HG02678 (cell line): Measurements from ENCODE around the gene AHRR.

Source experiments
- ATAC-seq: cut with Tn5 transposase; IDR thresholded peaks from one replicate; pipeline ENCODE4 v1.9.1; 2021; ENCODE audit warnings: mild to moderate bottlenecking, moderate library complexity; ENCODE audit not compliant: unreplicated experiment

AHRR gene

DNA sequence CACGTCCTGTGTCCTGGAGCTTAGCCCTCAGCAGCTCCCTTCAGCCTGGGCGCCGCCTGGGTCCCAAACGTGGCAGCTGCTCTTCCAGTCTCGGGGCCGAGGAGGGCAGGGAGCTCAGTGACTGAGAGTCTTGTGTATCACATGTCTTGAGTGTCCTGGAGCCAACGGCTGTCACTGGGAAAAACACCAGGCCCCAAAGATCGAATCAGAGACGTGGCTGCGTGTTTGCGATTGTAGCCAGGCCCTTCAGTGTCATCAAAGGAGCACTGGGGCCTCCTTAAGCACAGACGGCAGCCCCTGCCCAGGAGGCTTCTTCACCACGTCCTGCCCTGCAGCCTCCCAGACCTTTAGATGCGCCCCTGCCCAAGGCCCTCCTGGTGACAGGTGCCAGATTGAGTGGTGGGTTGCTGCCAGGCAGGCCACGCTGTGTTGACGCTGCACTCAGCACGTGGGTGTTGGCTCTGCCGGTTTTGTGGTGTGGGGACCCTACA lies 115.8 kb downstream of the AHRR start:
- no peak for ATAC-seq

DNA sequence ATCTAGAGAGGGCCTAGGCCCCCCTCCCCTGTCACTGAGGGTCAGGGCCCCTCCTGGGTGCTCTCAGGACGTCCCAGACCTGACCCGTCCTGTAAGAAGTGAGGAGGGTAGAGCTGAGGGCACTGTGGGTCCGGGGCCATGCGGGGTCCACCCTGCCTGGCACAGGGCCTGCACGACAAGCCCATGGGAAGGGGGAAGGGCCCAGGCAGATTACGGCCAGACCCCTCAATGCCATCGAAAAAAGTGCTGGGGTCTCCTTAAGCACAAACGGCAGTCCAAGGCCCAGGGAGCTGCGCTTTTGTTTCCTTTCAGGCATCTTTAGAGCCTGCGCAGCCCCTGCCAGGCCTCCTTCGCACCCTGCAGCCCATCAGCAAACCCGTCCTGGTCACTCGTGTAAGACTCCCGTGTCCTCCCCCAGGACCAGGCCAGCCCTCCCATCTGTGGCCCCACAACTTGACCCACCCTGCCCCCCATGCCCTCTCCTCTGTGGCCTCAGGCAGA lies 117.0 kb downstream of the AHRR start:
- ATAC-seq, result no peak

DNA sequence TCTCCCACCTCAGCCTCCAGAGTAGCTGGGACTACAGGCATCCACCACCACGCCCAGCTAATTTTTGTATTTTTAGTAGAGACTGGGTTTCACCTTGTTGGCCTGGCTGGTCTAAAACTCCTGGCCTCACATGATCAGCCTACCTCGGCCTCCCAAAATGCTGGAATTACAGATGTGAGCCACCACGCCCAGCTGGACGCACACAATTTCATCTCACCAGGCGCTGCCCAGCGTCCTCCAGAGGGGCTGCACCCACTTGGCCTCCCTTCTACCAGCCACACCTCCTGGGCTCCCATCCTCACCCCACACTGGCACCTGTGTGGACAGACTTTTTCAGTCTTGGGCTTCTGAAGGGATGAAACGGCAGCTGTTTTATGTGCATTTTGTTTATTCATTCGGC lies 117.7 kb downstream of the AHRR start:
- no peak for ATAC-seq

DNA sequence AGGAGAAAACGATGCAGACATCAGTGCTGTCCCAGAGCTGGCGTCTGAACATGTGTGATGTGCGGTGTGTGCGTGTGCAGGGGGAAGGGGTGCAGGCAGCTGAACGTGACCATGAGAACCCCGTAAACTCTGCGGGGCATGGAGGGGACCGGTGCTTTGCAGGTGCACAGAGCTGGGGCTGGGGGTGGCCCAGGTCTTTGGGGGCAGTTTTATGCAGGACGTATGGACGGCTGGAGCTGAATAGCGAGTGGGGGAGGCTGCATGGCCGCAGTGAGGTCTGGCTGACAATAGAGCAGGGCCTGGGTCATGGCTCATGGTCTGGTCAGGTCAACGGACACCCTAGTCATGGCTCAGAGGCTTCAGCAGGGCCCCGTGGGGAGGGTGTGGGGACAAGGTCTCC lies 118.1 kb downstream of the AHRR start:
- no peak for ATAC-seq

GRCh38 chr5:440401-441201 lies 119.1 kb downstream of the AHRR start:
- no peak for ATAC-seq

GRCh38 chr5:441996-442334 lies 120.5 kb downstream of the AHRR start:
- no peak for ATAC-seq

DNA sequence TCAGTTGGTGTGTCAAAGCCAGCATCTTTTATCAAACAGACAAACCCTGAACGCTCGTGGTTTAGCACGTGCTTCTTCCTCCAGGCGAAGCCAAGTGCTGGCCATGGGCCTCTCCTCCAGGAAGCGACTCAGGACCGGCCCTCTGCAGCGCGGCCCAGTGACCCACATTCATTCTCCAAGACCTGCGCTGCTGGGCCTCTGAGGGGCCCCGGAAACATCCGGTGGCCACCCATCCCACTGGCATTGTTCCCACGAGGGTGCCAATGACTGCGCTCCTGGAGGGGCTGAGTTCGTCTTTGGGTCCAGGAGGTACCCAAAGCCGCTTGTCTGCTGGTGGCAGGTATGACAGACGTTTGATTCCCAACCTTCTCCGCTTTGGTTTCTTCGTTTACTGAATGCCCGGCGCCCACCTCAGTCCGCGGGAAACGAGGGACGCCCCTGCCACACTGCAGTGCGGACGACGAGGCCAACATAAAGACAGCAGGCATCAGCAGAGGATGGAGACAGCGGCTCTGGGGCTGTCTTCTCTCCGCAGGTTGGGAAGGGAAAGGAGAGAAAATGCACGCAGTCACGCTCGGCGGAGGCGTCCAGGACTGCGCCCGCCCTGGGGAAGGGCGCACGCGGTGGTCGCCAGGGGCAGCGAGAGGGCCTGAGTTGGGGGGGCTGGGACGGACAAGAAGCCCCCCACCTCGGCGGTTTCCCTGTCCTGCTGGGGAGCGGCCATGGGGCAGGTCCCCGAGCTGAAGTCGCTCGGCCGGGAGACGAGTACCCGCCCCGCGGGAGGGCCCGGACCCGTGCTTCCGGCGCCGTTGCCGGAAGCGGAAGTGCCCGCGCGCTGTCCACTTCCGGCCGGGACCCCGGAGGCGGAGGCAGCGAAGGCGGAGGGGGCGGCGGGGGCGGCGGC lies 121.1 kb downstream of the AHRR start, which contains the start of gene EXOC3:
Gene EXOC3 (plus strand): TSS at position 842 of the 904 bp plus-strand sequence. CDS start 3,030 bp downstream, outside the sequence.
- peak; percentile 90 for ATAC-seq

- ATAC-seq, result peak; percentile 17
Observed at GRCh38 chr5:443239-444151, 122.0 kb downstream of the AHRR start.

DNA sequence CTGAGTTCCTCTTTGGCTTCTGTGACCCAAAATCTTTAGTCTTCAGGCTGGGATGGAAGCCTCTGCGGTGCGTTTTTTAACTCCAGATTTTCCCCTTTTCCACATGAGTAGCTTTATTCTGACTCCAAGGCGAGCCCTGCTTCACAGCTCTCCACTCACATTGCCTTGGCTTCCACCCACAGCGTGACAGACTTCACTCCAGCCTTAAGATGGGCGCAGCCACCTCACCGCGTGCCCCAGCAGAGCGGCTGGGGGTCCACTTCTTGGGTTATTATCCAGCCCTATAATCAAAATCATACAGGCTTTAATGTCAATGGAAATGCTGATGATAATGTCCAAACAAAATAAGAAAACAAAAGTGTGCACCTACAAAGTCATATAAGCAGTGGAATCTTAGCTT lies 122.7 kb downstream of the AHRR start:
- ATAC-seq, result no peak

- ATAC-seq, result no peak
Observed at GRCh38 chr5:445591-445990, 124.1 kb downstream of the AHRR start.

- ATAC-seq, result no peak
Observed at GRCh38 chr5:446066-446882, 124.8 kb downstream of the AHRR start.

- ATAC-seq, result no peak
Observed at GRCh38 chr5:446883-447263, 125.4 kb downstream of the AHRR start.

DNA sequence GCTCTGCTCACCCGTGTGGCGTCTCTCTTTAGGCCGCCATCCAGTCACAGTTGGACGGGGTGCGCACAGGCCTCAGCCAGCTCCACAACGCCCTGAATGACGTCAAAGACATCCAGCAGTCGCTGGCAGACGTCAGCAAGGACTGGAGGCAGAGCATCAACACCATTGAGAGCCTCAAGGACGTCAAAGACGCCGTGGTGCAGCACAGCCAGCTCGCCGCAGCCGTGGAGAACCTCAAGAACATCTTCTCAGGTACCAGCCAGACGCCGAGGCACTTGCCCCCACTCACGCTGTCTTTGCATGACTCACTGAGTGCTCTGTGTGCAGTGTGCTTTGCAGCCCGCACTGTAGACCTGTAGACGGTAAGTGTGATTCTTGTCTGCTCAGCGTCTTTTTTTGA lies 126.0 kb downstream of the AHRR start:
- ATAC-seq, result no peak

GRCh38 chr5:448061-448765 lies 126.7 kb downstream of the AHRR start:
- no peak for ATAC-seq

DNA sequence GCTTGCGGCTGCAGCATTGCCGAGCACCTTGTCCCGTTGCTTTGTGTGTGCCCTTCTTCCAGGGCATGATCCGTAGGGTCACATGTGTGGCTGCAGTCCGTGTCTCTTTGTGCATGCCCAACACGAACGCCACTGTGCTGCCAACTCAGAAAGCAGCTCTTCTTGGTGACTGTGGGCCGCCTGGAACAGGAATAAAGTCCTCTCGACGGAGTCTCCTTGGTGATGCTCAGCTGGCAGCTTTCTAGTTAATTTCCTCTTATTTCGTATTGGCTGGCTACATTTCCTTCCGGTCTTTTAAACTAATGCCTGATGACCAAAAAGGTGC lies 127.2 kb downstream of the AHRR start:
- ATAC-seq, result no peak

DNA sequence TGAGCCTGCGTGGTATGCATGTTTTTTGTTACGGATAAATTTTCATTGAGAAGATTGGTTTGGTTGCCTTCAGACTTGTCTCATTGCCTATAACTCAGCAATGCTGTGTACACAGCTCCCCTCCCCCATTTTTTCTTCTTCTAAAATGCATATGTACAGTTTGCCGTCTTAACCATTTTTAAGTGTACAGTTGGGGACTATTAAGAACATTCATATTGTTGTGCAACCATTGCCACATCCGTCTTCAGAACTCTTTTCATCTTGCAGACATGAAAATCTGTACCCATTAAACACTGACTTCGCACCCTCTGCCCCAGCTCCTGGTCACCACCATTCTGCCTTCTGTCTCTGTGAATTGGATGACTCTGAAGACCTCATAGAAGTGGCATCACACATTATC lies 127.6 kb downstream of the AHRR start:
- ATAC-seq, result no peak

- ATAC-seq, result no peak
Observed at GRCh38 chr5:451587-452458, 130.3 kb downstream of the AHRR start.

DNA sequence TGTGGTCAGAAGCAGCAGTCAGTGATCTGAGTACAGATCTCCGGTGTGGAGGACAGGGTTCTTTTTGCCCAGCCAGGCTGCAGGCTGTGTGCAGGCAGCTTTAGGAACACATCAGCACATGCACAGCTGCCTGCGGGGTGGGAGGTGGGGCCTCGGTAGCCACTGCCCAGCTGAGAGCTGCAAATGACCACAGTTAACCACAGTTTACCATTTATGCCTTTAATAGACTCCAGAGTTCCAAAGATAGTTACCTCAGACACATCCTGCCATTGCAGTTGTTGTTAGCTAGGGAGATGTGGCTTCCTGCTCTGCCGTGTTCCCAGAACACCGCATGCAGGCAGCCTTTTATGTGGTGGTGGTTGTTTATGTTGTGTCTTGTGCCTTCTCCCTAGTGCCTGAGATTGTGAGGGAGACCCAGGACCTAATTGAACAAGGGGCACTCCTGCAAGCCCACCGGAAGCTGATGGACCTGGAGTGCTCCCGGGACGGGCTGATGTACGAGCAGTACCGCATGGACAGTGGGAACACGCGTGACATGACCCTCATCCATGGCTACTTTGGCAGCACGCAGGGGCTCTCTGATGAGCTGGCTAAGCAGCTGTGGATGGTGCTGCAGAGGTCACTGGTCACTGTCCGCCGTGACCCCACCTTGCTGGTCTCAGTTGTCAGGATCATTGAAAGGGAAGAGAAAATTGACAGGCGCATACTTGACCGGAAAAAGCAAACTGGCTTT lies 131.6 kb downstream of the AHRR start:
- ATAC-seq, result no peak
